Measurements from ENCODE around the gene PLOD1. TPM values are rescaled to one million over a fixed set of nuclear protein-coding genes. Genes with fewer than 3 reads are reported as not detected.
"Not testable (repeated sequence)": the region's sequence is repeated elsewhere in the genome, so short reads cannot be mapped to it uniquely, and the experiment has no call there.

Gene PLOD1
- polyA plus RNA-seq, 1 donor from 2014 or later, result 2.1 TPM

DNA sequence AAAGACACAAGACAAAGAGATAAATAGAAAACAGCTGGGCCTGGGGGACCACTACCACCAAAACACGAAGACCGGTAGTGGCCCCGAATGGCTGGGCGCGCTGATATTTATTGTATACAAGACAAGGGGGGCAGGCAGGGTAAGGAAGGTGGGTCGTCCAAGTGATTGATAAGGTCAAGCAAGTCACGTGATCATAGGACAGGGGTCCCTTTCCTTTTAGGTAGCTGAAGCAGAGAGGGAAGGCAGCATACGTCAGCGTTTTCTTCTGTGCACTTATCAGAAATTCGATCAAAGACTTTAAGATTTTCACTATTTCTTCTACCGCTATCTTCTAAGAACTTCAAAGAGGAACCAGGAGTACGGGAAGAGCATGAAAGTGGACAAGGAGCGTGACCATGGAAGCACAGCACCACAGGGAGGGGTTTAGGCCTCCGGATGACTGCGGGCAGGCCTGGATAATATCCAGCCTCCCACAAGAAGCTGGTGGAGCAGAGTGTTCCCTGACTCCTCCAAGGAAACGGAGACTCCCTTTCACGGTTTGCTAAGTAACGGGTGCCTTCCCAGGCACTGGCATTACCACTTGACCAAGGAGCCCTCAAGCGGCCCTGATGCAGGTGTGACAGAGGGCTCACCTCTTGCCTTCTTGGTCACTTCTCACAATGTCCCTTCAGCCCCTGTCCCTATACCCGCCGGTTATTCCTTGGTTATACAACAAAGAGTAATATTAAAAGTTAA lies 21.9 kb upstream of the PLOD1 start:
- not testable (repeated sequence) for H3K4me2 ChIP-seq (ENCODE audit: low read length)

DNA sequence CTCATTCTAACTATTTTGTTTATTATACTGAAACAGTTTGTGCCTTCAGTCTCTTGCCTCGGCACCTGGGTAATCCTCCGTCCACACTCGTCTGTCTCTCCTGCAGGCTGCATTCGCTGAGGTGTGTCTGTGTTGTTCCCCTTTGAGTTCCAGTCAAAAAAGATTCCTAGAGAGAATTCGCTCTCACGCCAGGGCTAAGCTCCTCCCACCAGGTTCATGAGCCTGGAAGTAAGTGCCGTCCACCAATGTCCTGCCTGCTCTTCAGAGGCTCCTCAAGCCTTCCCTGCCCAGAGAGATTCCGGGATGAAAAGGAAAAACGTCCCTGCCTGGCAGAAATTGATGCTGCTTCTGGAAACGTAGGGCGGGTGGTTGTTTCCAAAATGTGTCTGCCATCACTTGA lies 21.2 kb upstream of the PLOD1 start:
- Histone ChIP-seq H3K9ac (ENCODE audit: low read length) (no peak overlapping the region), H3F3A (ENCODE audit: insufficient read depth, low read length, poor library complexity, severe bottlenecking) (no peaks in the 10 kb centered on the region), H3K27ac (ENCODE audit: low read length) (no peak overlapping the region), H4K20me1 (ENCODE audit: insufficient read depth) (no peaks in the 10 kb centered on the region), H3K4me3 (ENCODE audit: low read length) (no peak overlapping the region), H3K9me2 (ENCODE audit: insufficient read depth, low read length) (no peaks in the 10 kb centered on the region), H3K4me2 (ENCODE audit: low read length) (no peak overlapping the region), H3K79me2 (replicated peaks; ENCODE audit: insufficient read depth, low read length) (no peaks in the 10 kb centered on the region), H3K27me3 (ENCODE audit: insufficient read depth, low read depth, low read length) (no peaks in the 10 kb centered on the region), H2AFZ (ENCODE audit: low read depth, low read length) (no peak overlapping the region), H3K36me3 (ENCODE audit: insufficient read depth, low read length) (no peaks in the 10 kb centered on the region), H3K9me3 (ENCODE audit: low read length) (no peaks in the 10 kb centered on the region)
- TF ChIP-seq RAD21 (conservative IDR thresholded peaks at IDR 0.05) (no peak), POLR2AphosphoS5 (IDR thresholded peaks at IDR 0.05) (no peak), CTCF (IDR thresholded peaks at IDR 0.05; ENCODE audit: poor library complexity, severe bottlenecking) (no peak), EP300 (conservative IDR thresholded peaks at IDR 0.05; ENCODE audit: poor library complexity, severe bottlenecking) (no peak), REST (IDR thresholded peaks at IDR 0.05; ENCODE audit: borderline replicate concordance) (no peak), SMC3 (conservative IDR thresholded peaks at IDR 0.05; ENCODE audit: poor library complexity) (no peak), TAF1 (IDR thresholded peaks at IDR 0.05; ENCODE audit: low read depth) (no peak)

More for the DNA sequence above, 21.9 kb upstream of the PLOD1 start:
- H3K4me3 ChIP-seq (ENCODE audit: low read length); H3K9me3 ChIP-seq (ENCODE audit: low read length); H3K27me3 ChIP-seq (ENCODE audit: insufficient read depth, low read depth, low read length); H4K20me1 ChIP-seq (ENCODE audit: insufficient read depth); H3K36me3 ChIP-seq (ENCODE audit: insufficient read depth, low read length); H3K27ac ChIP-seq (ENCODE audit: low read length); H3K79me2 ChIP-seq (replicated peaks; ENCODE audit: insufficient read depth, low read length); H3K9me2 ChIP-seq (ENCODE audit: insufficient read depth, low read length); H3K9ac ChIP-seq (ENCODE audit: low read length); H3F3A ChIP-seq (ENCODE audit: insufficient read depth, low read length, poor library complexity, severe bottlenecking); H2AFZ ChIP-seq (ENCODE audit: low read depth, low read length): not testable (repeated sequence)

- no peaks in the 10 kb centered on the region for H3K27me3 ChIP-seq (ENCODE audit: insufficient read depth, low read depth, low read length)
- no peaks in the 10 kb centered on the region for H3K36me3 ChIP-seq (ENCODE audit: insufficient read depth, low read length)
- no peak overlapping the region for H3K4me3 ChIP-seq (ENCODE audit: low read length)
- no peaks in the 10 kb centered on the region for H3K9me3 ChIP-seq (ENCODE audit: low read length)
- no peaks in the 10 kb centered on the region for H3K9me2 ChIP-seq (ENCODE audit: insufficient read depth, low read length)
- no peak overlapping the region for H3K9ac ChIP-seq (ENCODE audit: low read length)
- TF ChIP-seq CTCF (IDR thresholded peaks at IDR 0.05; ENCODE audit: poor library complexity, severe bottlenecking), result no peak
- TF ChIP-seq RAD21 (conservative IDR thresholded peaks at IDR 0.05), result no peak
- TF ChIP-seq POLR2AphosphoS5 (IDR thresholded peaks at IDR 0.05), result no peak
- TF ChIP-seq TAF1 (IDR thresholded peaks at IDR 0.05; ENCODE audit: low read depth), result no peak
- no peak for TF ChIP-seq REST (IDR thresholded peaks at IDR 0.05; ENCODE audit: borderline replicate concordance)
- TF ChIP-seq MXI1 (conservative IDR thresholded peaks at IDR 0.05; ENCODE audit: poor library complexity, severe bottlenecking), result no peak
- no peak for TF ChIP-seq EP300 (conservative IDR thresholded peaks at IDR 0.05; ENCODE audit: poor library complexity, severe bottlenecking)
- TF ChIP-seq SMC3 (conservative IDR thresholded peaks at IDR 0.05; ENCODE audit: poor library complexity), result no peak
- no peak for TF ChIP-seq EZH2 (IDR thresholded peaks at IDR 0.05; ENCODE audit: borderline replicate concordance, insufficient read depth, low read length, poor library complexity, severe bottlenecking)
- H3K4me2 ChIP-seq (ENCODE audit: low read length), result no peak overlapping the region
- H4K20me1 ChIP-seq (ENCODE audit: insufficient read depth), result no peaks in the 10 kb centered on the region
- no peak overlapping the region for H3K27ac ChIP-seq (ENCODE audit: low read length)
- H3K79me2 ChIP-seq (replicated peaks; ENCODE audit: insufficient read depth, low read length), result no peaks in the 10 kb centered on the region
- H3F3A ChIP-seq (ENCODE audit: insufficient read depth, low read length, poor library complexity, severe bottlenecking), result no peaks in the 10 kb centered on the region
- H2AFZ ChIP-seq (ENCODE audit: low read depth, low read length), result no peak overlapping the region
Measured at GRCh38 chr1:11914024-11914423, 20.5 kb upstream of the PLOD1 start.
